ENCODE measurements around the gene MARK1.

Gene MARK1

DNA sequence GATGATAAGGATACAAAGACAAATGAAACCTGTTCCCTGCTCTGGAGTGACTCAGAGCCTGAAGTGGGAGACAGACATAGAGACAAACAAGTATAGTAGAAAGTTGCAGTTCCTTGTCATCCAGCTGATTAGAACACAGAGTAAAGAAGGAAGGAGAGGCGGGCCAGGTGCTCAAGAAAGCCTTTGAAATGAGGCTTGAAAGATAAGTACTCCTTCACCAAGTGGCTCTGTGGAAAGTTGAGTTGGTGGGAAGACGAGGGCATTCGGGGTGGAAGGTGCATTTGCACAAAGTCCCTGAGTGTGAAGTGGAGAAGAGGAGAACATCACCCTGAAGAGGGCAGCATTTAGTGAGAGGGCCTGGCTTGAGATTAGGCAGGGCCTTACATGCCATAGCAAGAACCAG lies 17.0 kb downstream of the MARK1 start:
- H4K20me1 ChIP-seq (ENCODE audit: insufficient read depth, low read length): no peaks in the 10 kb centered on the region
- no peaks in the 10 kb centered on the region for H3K9me3 ChIP-seq (replicated peaks; ENCODE audit: insufficient read depth, low read length)
- DNase-seq: no peak
- H3K79me2 ChIP-seq (ENCODE audit: low read length): no peaks in the 10 kb centered on the region
- no peaks in the 10 kb centered on the region for H3K4me1 ChIP-seq (ENCODE audit: low read length)
- no peak overlapping the region for H3K27ac ChIP-seq (ENCODE audit: low read length)
- H3K4me3 ChIP-seq (ENCODE audit: low read length): no peak overlapping the region
- no peak overlapping the region for H3K4me2 ChIP-seq (ENCODE audit: low read depth, low read length)
- no peaks in the 10 kb centered on the region for H3K36me3 ChIP-seq (replicated peaks; ENCODE audit: insufficient read depth, low read length)
- H3K9me2 ChIP-seq (replicated peaks; ENCODE audit: insufficient read depth, low read length): no peaks in the 10 kb centered on the region
- no peaks in the 10 kb centered on the region for H3F3A ChIP-seq (ENCODE audit: insufficient read depth, low read length)
- no peak overlapping the region for H2AFZ ChIP-seq (ENCODE audit: low read length)
- TF ChIP-seq EZH2 (optimal IDR thresholded peaks at IDR 0.05; ENCODE audit: low read depth, low read length) (no peak), CTCF (IDR thresholded peaks at IDR 0.05; ENCODE audit: low read length) (peak; percentile 28), EZH2phosphoT487 (IDR thresholded peaks at IDR 0.05; ENCODE audit: low read length) (no peak)
- no peak overlapping the region for H3K9ac ChIP-seq (ENCODE audit: low read length)
- no peaks in the 10 kb centered on the region for H3K27me3 ChIP-seq (replicated peaks; ENCODE audit: insufficient read depth, low read length)

DNA sequence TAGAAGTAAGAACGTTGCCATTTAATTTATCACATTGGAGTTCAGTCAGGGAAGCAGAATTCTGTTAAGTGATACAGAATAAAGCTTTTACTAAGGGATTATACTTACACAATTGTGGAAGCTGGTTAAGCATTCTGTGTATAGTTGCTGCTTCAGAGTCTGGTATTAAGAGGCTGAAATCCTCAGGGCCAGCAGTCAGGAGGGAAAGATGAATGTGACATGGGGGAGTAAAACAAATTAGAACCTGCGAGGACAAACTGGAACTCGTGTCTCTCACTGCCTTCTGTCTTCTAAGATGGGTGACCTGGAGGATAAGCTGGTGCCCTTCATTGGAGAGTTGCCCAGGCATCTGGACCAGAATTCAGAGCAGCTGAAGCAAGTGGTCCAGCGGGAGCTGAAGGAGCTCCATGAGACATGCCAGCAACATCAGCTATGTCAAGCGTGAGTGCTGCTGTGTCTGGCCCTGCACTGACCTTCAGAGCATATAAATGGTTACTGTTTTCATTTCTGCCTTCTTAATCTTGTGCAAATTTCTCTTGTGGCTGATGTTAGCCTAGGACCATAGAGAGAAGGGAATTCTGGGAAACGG lies 23.0 kb downstream of the MARK1 start:
- H3K36me3 ChIP-seq (replicated peaks; ENCODE audit: insufficient read depth, low read length): no peaks in the 10 kb centered on the region
- no peaks in the 10 kb centered on the region for H3K79me2 ChIP-seq (ENCODE audit: low read length)
- H3K9ac ChIP-seq (ENCODE audit: low read length): no peak overlapping the region
- no peaks in the 10 kb centered on the region for H3K9me3 ChIP-seq (replicated peaks; ENCODE audit: insufficient read depth, low read length)
- DNase-seq: no peak
- TF ChIP-seq EZH2 (optimal IDR thresholded peaks at IDR 0.05; ENCODE audit: low read depth, low read length): no peak
- TF ChIP-seq EZH2phosphoT487 (IDR thresholded peaks at IDR 0.05; ENCODE audit: low read length): no peak
- no peaks in the 10 kb centered on the region for H3K9me2 ChIP-seq (replicated peaks; ENCODE audit: insufficient read depth, low read length)
- no peaks in the 10 kb centered on the region for H4K20me1 ChIP-seq (ENCODE audit: insufficient read depth, low read length)
- H3K27ac ChIP-seq (ENCODE audit: low read length): no peak overlapping the region
- no peak overlapping the region for H2AFZ ChIP-seq (ENCODE audit: low read length)
- no peaks in the 10 kb centered on the region for H3F3A ChIP-seq (ENCODE audit: insufficient read depth, low read length)
- H3K27me3 ChIP-seq (replicated peaks; ENCODE audit: insufficient read depth, low read length): no peaks in the 10 kb centered on the region
- H3K4me1 ChIP-seq (ENCODE audit: low read length): no peaks in the 10 kb centered on the region
- no peak overlapping the region for H3K4me3 ChIP-seq (ENCODE audit: low read length)
- no peak overlapping the region for H3K4me2 ChIP-seq (ENCODE audit: low read depth, low read length)

DNA sequence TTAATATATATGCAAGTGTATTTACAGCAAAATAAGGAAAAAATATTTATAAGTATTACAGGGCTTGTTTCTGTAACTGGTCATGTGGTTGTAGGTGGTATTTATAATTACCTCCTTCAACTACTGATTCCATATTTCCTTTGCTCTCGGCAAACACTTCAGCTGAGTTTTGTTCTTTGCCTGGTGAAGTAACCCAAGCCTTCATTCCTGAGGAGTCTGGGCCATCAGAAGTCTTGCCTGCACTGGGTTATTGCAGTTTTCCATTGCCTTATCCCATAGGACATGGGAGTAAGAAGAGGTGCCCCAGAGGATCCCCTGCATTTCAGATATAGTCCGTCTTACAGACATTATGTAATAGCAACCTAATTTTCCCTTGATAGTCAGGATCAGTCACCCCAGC lies 23.8 kb downstream of the MARK1 start:
- TF ChIP-seq EZH2phosphoT487 (IDR thresholded peaks at IDR 0.05; ENCODE audit: low read length): no peak
- TF ChIP-seq EZH2 (optimal IDR thresholded peaks at IDR 0.05; ENCODE audit: low read depth, low read length): no peak
- no peak for TF ChIP-seq CTCF (IDR thresholded peaks at IDR 0.05; ENCODE audit: low read length)
- Histone ChIP-seq H3K36me3 (replicated peaks; ENCODE audit: insufficient read depth, low read length) (no peaks in the 10 kb centered on the region), H3K27me3 (replicated peaks; ENCODE audit: insufficient read depth, low read length) (no peaks in the 10 kb centered on the region), H3K9me2 (replicated peaks; ENCODE audit: insufficient read depth, low read length) (no peaks in the 10 kb centered on the region), H3K4me2 (ENCODE audit: low read depth, low read length) (no peak overlapping the region), H3K9me3 (replicated peaks; ENCODE audit: insufficient read depth, low read length) (no peaks in the 10 kb centered on the region), H3F3A (ENCODE audit: insufficient read depth, low read length) (no peaks in the 10 kb centered on the region), H3K27ac (ENCODE audit: low read length) (no peak overlapping the region), H3K79me2 (ENCODE audit: low read length) (no peaks in the 10 kb centered on the region), H3K9ac (ENCODE audit: low read length) (no peak overlapping the region), H3K4me1 (ENCODE audit: low read length) (no peaks in the 10 kb centered on the region), H3K4me3 (ENCODE audit: low read length) (no peak overlapping the region), H4K20me1 (ENCODE audit: insufficient read depth, low read length) (no peaks in the 10 kb centered on the region), H2AFZ (ENCODE audit: low read length) (no peak overlapping the region)
- no peak for DNase-seq

DNA sequence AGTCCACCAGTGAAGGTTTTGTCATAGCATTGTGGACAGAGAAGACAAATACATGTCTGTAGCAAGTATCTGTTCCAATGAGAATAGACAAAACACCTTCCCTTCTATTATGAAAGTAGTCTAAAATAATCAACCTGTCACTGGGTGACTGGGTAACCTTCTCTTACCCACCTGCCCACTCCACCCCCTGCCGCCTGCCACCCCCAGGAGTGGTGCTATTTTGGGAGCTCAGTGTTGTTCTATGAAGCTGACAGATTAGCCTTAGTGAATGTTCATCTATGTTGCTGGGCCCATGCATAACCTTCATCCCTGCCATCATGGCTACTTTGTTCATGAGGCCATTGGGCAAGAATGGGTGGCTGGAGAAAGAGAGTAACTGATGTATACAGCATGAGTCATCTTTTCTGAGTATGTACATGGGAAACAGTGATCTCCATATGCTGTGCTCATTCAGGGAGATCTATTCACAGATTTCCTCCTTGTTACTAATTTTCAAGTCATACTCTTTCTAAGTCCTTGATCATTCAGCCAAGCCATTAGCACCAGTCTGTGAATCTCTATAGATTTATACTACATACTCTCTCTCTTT lies 24.8 kb downstream of the MARK1 start:
- Histone ChIP-seq H3K4me2 (ENCODE audit: low read depth, low read length) (no peak overlapping the region), H2AFZ (ENCODE audit: low read length) (no peak overlapping the region)

More for the DNA sequence above, 24.8 kb downstream of the MARK1 start:
- no peaks in the 10 kb centered on the region for H3K36me3 ChIP-seq (replicated peaks; ENCODE audit: insufficient read depth, low read length)
- no peaks in the 10 kb centered on the region for H3K9me2 ChIP-seq (replicated peaks; ENCODE audit: insufficient read depth, low read length)
- H3F3A ChIP-seq (ENCODE audit: insufficient read depth, low read length): no peaks in the 10 kb centered on the region
- no peak overlapping the region for H3K27ac ChIP-seq (ENCODE audit: low read length)
- no peaks in the 10 kb centered on the region for H4K20me1 ChIP-seq (ENCODE audit: insufficient read depth, low read length)
- no peak overlapping the region for H3K9ac ChIP-seq (ENCODE audit: low read length)
- H3K4me1 ChIP-seq (ENCODE audit: low read length): no peaks in the 10 kb centered on the region
- no peak for TF ChIP-seq EZH2 (optimal IDR thresholded peaks at IDR 0.05; ENCODE audit: low read depth, low read length)
- no peak for TF ChIP-seq EZH2phosphoT487 (IDR thresholded peaks at IDR 0.05; ENCODE audit: low read length)
- TF ChIP-seq CTCF (IDR thresholded peaks at IDR 0.05; ENCODE audit: low read length): no peak
- H3K79me2 ChIP-seq (ENCODE audit: low read length): no peaks in the 10 kb centered on the region
- H3K9me3 ChIP-seq (replicated peaks; ENCODE audit: insufficient read depth, low read length): no peaks in the 10 kb centered on the region
- no peaks in the 10 kb centered on the region for H3K27me3 ChIP-seq (replicated peaks; ENCODE audit: insufficient read depth, low read length)
- H3K4me3 ChIP-seq (ENCODE audit: low read length): no peak overlapping the region
- DNase-seq: no peak
